ENCODE results near the gene ERN2.

GRCh38 chr16:23682181-23682580 lies 30.8 kb downstream of the ERN2 start:
- TF ChIP-seq POLR2A (IDR thresholded peaks at IDR 0.05): no peak
- no peak for TF ChIP-seq CTCF (IDR thresholded peaks at IDR 0.05)

Data from Peyer's patch (tissue), 4 donors.